K562 (cell line): ENCODE data around the gene BIRC3. TPM values are rescaled to one million over a fixed set of nuclear protein-coding genes. Genes with fewer than 3 reads are reported as not detected.

Experiments used
- ELF1 ChIP-seq: fragments of 200-800 bp; sonication (Bioruptor generic); IDR thresholded peaks from 2 replicates; pipeline ENCODE4 v1.6.1; 2016; ENCODE audit warnings: missing genetic modification characterization, missing compliant biosample characterization
- FOXA1 ChIP-seq: fragments of 450-650 bp; IDR thresholded peaks from 2 replicates; pipeline ENCODE4 v1.6.1; 2016; ENCODE audit warnings: mild to moderate bottlenecking, borderline replicate concordance
- FOXJ3 ChIP-seq: sonication (generic); formaldehyde crosslinking; IDR thresholded peaks from 2 replicates; pipeline ENCODE4 v1.4.0; 2020; ENCODE audit warnings: mild to moderate bottlenecking, missing genetic modification reagents
- HCFC1 ChIP-seq: IDR thresholded peaks from 2 replicates; pipeline ENCODE4 v1.6.1; 2012; ENCODE audit warnings: low read depth, low read length, improper control_type of control experiment
- MAFF ChIP-seq: IDR thresholded peaks from 2 replicates; pipeline ENCODE4 v1.6.1; 2012; ENCODE audit warnings: low read length, improper control_type of control experiment
- MXI1 ChIP-seq: IDR thresholded peaks from 2 replicates; pipeline ENCODE4 v1.6.1; 2011; ENCODE audit warnings: low read depth, mild to moderate bottlenecking, improper control_type of control experiment, low read length
- MYNN ChIP-seq, 2 experiments: sonication (generic); formaldehyde crosslinking in 1 of 2; IDR thresholded peaks; 2 replicates each; pipeline versions ENCODE4 v1.5.0 to v1.6.1; 2016 to 2020; ENCODE audit warnings: antibody characterized with exemption in 1 of 2, missing genetic modification reagents in 1 of 2
- PHTF2 ChIP-seq: fragments of 250-450 bp; sonication (Bioruptor Pico); IDR thresholded peaks from 2 replicates; pipeline ENCODE4 v1.5.0; 2021; ENCODE audit warnings: mild to moderate bottlenecking
- ZNF174 ChIP-seq: fragments of 250-450 bp; sonication (Bioruptor Pico); IDR thresholded peaks from 2 replicates; pipeline ENCODE4 v1.4.0; 2020; ENCODE audit warnings: mild to moderate bottlenecking
- ZNF444 ChIP-seq: fragments of 250-450 bp; sonication (Bioruptor Pico); IDR thresholded peaks from 2 replicates; pipeline ENCODE4 v1.4.0; 2020; ENCODE audit warnings: mild to moderate bottlenecking, moderate library complexity
- polyA plus RNA-seq, 8 experiments: library from polyadenylated mRNA; depleted of rRNA in 4 of 8; stranded (reverse) in 5 of 8; unstranded in 3 of 8; fragments of >200 nt; fragmentation: Nextera tagmentation in 2 of 8; fragmentation: Illumina TruSeq in 1 of 8; extraction: Ambion mirVana in 2 of 8; extraction: Trizol in 1 of 8; gene quantifications; 2 replicates each; pipeline versions ENCODE4 v1.2.1 to v1.2.3, GENCODE V29; 2011 to 2014; ENCODE audit warnings: inconsistent platforms in 1 of 8, missing spikeins in 1 of 8
- total RNA-seq, 7 experiments: library from RNA; depleted of rRNA in 6 of 7; stranded (reverse); fragments of >200 nt in 6 of 7; fragmentation: Illumina TruSeq in 2 of 7; extraction: Trizol in 2 of 7; gene quantifications; 2 replicates each; pipeline versions ENCODE4 v1.2.1 to v1.2.3, GENCODE V29; 2011 to 2021; ENCODE audit warnings: low replicate concordance in 1 of 7
- TF ChIP-seq, protein P1 (sequence below), 2 experiments: fragments of 450-650 bp; conservative IDR thresholded peaks; 2 replicates each; pipeline ENCODE4 v1.6.1; 2017; ENCODE audit warnings: mild to moderate bottlenecking in 2 of 2, moderate library complexity in 2 of 2
- TF ChIP-seq, protein P2 (sequence below): fragments of 250-450 bp; sonication (Bioruptor Pico); IDR thresholded peaks from 2 replicates; pipeline ENCODE4 v1.4.0; 2020
- TF ChIP-seq, protein P3 (sequence below), 2 experiments: fragments of 450-650 bp in 1 of 2; sonication (generic) in 1 of 2; formaldehyde crosslinking in 1 of 2; IDR thresholded peaks in 1 of 2; conservative IDR thresholded peaks in 1 of 2; 2 replicates each; pipeline versions ENCODE4 v1.6.1 to v1.8.1; 2016 to 2023; ENCODE audit warnings: mild to moderate bottlenecking in 2 of 2, moderate library complexity in 2 of 2, inconsistent platforms in 1 of 2, missing genetic modification reagents in 1 of 2
- TF ChIP-seq, protein P4 (sequence below): fragments of 450-650 bp; IDR thresholded peaks from one replicate; pipeline ENCODE4 v1.6.1; 2018; ENCODE audit warnings: mild to moderate bottlenecking, moderate library complexity; ENCODE audit not compliant: partially characterized antibody
- TF ChIP-seq, protein P5 (sequence below): sonication (generic); formaldehyde crosslinking; IDR thresholded peaks from 2 replicates; pipeline ENCODE4 v1.8.0; 2022; ENCODE audit warnings: missing genetic modification reagents, mild to moderate bottlenecking, moderate library complexity, borderline replicate concordance
- TF ChIP-seq, protein P6 (sequence below): fragments of 250-450 bp; sonication (Bioruptor Pico); IDR thresholded peaks from 2 replicates; pipeline ENCODE4 v1.5.0; 2021
- TF ChIP-seq, protein P7 (sequence below): fragments of 200-800 bp; sonication (Bioruptor generic); IDR thresholded peaks from 2 replicates; pipeline ENCODE4 v1.6.1; 2017; ENCODE audit warnings: missing genetic modification characterization, missing compliant biosample characterization

BIRC3 gene
- total and polyA plus RNA-seq, 9 of the 15 experiments (the other 6 are each of a cell fraction or from before 2014, with no cell fraction given) = 0.08 to 0.42 (median 0.18) TPM

DNA sequence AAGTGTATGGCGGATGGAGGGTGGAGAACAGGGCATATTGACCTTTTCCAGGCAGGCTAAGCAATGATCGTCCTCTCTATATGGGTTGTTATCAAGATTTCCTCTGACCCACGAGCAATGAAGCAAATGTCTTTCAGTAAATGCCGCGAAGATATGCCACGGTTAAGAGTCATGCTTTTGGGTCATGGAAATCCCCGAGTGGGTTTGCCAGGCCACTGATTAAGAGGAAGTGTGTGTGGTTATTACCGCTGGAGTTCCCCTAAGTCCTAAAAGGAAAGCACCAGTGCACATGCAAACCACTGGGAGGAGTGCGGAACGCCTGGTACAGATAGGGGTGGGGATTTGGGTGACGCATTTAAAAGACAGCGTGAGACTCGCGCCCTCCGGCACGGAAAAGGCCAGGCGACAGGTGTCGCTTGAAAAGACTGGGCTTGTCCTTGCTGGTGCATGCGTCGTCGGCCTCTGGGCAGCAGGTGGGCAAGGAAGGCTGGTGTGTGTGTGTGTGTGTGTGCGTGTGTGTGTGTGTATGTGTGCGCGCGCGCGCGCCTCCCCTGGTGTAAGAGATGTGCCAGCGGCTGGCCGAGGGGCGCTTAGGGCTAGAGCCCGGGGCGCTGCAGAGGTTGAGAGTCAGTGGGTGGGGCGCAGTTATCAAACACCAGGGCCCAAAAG lies at the start of gene BIRC3 (continued):
- TF ChIP-seq, protein P1, sequence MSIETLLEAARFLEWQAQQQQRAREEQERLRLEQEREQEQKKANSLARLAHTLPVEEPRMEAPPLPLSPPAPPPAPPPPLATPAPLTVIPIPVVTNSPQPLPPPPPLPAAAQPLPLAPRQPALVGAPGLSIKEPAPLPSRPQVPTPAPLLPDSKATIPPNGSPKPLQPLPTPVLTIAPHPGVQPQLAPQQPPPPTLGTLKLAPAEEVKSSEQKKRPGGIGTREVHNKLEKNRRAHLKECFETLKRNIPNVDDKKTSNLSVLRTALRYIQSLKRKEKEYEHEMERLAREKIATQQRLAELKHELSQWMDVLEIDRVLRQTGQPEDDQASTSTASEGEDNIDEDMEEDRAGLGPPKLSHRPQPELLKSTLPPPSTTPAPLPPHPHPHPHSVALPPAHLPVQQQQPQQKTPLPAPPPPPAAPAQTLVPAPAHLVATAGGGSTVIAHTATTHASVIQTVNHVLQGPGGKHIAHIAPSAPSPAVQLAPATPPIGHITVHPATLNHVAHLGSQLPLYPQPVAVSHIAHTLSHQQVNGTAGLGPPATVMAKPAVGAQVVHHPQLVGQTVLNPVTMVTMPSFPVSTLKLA (conservative IDR thresholded peaks at IDR 0.05) = peak in 1 of 2 experiments; percentile 69; a peak in 2 of 4 replicates
- no peak for TF ChIP-seq MXI1
- no peak for TF ChIP-seq ZNF174 (CRISPR knock-in tag)
- TF ChIP-seq, protein P2, sequence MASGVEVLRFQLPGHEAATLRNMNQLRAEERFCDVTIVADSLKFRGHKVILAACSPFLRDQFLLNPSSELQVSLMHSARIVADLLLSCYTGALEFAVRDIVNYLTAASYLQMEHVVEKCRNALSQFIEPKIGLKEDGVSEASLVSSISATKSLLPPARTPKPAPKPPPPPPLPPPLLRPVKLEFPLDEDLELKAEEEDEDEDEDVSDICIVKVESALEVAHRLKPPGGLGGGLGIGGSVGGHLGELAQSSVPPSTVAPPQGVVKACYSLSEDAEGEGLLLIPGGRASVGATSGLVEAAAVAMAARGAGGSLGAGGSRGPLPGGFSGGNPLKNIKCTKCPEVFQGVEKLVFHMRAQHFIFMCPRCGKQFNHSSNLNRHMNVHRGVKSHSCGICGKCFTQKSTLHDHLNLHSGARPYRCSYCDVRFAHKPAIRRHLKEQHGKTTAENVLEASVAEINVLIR = 0 out of 2 replicates have a peak, but pooled peaks have one; percentile 20
- TF ChIP-seq MYNN (IDR thresholded peaks at IDR 0.05) = peak; percentile 54; the same call in 1 of the 2 replicates
- no peak for TF ChIP-seq MYNN (CRISPR knock-in tag; IDR thresholded peaks at IDR 0.05)
- TF ChIP-seq, protein P3, sequence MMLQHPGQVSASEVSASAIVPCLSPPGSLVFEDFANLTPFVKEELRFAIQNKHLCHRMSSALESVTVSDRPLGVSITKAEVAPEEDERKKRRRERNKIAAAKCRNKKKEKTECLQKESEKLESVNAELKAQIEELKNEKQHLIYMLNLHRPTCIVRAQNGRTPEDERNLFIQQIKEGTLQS (IDR thresholded peaks at IDR 0.05) = peak; percentile 39; the same call in 1 of the 2 replicates
- TF ChIP-seq, protein P3 (CRISPR knock-in tag; conservative IDR thresholded peaks at IDR 0.05) = no peak
- TF ChIP-seq, protein P4, sequence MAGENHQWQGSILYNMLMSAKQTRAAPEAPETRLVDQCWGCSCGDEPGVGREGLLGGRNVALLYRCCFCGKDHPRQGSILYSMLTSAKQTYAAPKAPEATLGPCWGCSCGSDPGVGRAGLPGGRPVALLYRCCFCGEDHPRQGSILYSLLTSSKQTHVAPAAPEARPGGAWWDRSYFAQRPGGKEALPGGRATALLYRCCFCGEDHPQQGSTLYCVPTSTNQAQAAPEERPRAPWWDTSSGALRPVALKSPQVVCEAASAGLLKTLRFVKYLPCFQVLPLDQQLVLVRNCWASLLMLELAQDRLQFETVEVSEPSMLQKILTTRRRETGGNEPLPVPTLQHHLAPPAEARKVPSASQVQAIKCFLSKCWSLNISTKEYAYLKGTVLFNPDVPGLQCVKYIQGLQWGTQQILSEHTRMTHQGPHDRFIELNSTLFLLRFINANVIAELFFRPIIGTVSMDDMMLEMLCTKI = no peak
- TF ChIP-seq HCFC1 = 0 out of 2 replicates have a peak, but pooled peaks have one; percentile 14
- TF ChIP-seq, protein P5, sequence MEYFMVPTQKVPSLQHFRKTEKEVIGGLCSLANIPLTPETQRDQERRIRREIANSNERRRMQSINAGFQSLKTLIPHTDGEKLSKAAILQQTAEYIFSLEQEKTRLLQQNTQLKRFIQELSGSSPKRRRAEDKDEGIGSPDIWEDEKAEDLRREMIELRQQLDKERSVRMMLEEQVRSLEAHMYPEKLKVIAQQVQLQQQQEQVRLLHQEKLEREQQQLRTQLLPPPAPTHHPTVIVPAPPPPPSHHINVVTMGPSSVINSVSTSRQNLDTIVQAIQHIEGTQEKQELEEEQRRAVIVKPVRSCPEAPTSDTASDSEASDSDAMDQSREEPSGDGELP (CRISPR knock-in tag) = peak; percentile 59; the same call in 1 of the 2 replicates
- TF ChIP-seq, protein P6, sequence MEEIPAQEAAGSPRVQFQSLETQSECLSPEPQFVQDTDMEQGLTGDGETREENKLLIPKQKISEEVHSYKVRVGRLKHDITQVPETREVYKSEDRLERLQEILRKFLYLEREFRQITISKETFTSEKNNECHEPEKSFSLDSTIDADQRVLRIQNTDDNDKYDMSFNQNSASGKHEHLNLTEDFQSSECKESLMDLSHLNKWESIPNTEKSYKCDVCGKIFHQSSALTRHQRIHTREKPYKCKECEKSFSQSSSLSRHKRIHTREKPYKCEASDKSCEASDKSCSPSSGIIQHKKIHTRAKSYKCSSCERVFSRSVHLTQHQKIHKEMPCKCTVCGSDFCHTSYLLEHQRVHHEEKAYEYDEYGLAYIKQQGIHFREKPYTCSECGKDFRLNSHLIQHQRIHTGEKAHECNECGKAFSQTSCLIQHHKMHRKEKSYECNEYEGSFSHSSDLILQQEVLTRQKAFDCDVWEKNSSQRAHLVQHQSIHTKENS (CRISPR knock-in tag) = no peak
- no peak for TF ChIP-seq FOXA1
- TF ChIP-seq ELF1 = peak; percentile 44
- no peak for TF ChIP-seq MAFF
- TF ChIP-seq FOXJ3 (CRISPR knock-in tag) = no peak
- TF ChIP-seq, protein P7, sequence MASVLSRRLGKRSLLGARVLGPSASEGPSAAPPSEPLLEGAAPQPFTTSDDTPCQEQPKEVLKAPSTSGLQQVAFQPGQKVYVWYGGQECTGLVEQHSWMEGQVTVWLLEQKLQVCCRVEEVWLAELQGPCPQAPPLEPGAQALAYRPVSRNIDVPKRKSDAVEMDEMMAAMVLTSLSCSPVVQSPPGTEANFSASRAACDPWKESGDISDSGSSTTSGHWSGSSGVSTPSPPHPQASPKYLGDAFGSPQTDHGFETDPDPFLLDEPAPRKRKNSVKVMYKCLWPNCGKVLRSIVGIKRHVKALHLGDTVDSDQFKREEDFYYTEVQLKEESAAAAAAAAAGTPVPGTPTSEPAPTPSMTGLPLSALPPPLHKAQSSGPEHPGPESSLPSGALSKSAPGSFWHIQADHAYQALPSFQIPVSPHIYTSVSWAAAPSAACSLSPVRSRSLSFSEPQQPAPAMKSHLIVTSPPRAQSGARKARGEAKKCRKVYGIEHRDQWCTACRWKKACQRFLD (CRISPR knock-in tag) = peak; percentile 54; the same call in 1 of the 2 replicates
- TF ChIP-seq ZNF444 (CRISPR knock-in tag) = no peak
- TF ChIP-seq PHTF2 = no peak
